A673 (cell line): ENCODE measurements around the gene USP53.

Source experiments
- CTCF ChIP-seq: fragments of 300-800, 200-600 bp; sonication (generic); conservative IDR thresholded peaks from 2 replicates; pipeline ENCODE4 v1.5.1; 2017; ENCODE audit warnings: low read depth, mild to moderate bottlenecking, antibody characterized with exemption, low read length, moderate library complexity, mixed read lengths
- EZH2 ChIP-seq: fragments of 200-600 bp; sonication (generic); IDR thresholded peaks from 2 replicates; pipeline ENCODE4 v1.6.1; 2017; ENCODE audit warnings: borderline replicate concordance, low read depth, mild to moderate bottlenecking, mixed read lengths, antibody characterized with exemption, low read length; ENCODE audit not compliant: poor library complexity, severe bottlenecking

- TF ChIP-seq CTCF, result no peak
- TF ChIP-seq EZH2, result no peak
These were observed 28.1 kb downstream of the USP53 start for GRCh38 chr4:119240568-119240967.
